Fibroblast of lung (primary cell): ENCODE data around the gene CCDC92. TPM values are rescaled to one million over a fixed set of nuclear protein-coding genes. Genes with fewer than 3 reads are reported as not detected.
A peak's percentile ranks its signal among the peaks of the same experiment; 100 is the strongest.

Experiments
- DNase-seq, 2 donors: peaks; one replicate each; pipeline versions ENCODE4 v3.0.0 to v3.0.0-alpha.2; 2010; ENCODE audit warnings: low read depth in 2 of 2
- H2AFZ ChIP-seq: 2 replicates; pipeline ENCODE4 v1.5.1; 2012; ENCODE audit warnings: low read length, control low read depth, inconsistent platforms
- H3K27ac ChIP-seq: 2 replicates; pipeline ENCODE4 v1.5.1; 2011; ENCODE audit warnings: low read length, control low read depth; ENCODE audit not compliant: insufficient read depth
- H3K27me3 ChIP-seq: 2 replicates; pipeline ENCODE4 v1.5.1; 2011; ENCODE audit warnings: mild to moderate bottlenecking, low read length; ENCODE audit not compliant: control insufficient read depth, insufficient read depth
- H3K36me3 ChIP-seq: 2 replicates; pipeline ENCODE4 v1.5.1; 2011; ENCODE audit warnings: low read length; ENCODE audit not compliant: control insufficient read depth, insufficient read depth
- H3K4me1 ChIP-seq: 2 replicates; pipeline ENCODE4 v1.5.1; 2011; ENCODE audit warnings: low read length; ENCODE audit not compliant: control insufficient read depth, insufficient read depth; ENCODE audit errors: extremely low read depth
- H3K4me2 ChIP-seq: 2 replicates; pipeline ENCODE4 v1.5.1; 2011; ENCODE audit warnings: low read length, control low read depth; ENCODE audit not compliant: insufficient read depth; ENCODE audit errors: extremely low read depth
- H3K4me3 ChIP-seq, 4 experiments: fragments of 200-600 bp in 1 of 4; sonication (generic) in 1 of 4; replicated peaks in 1 of 4; 2 replicates each; pipeline ENCODE4 v1.5.1; 2011 to 2016; ENCODE audit warnings: low read length in 4 of 4, low read depth in 3 of 4, mild to moderate bottlenecking in 3 of 4, control low read depth in 2 of 4, inconsistent platforms in 1 of 4, mixed read lengths in 1 of 4; ENCODE audit not compliant: insufficient read depth in 1 of 4; ENCODE audit errors: control extremely low read depth in 1 of 4
- H3K79me2 ChIP-seq: 2 replicates; pipeline ENCODE4 v1.5.1; 2012; ENCODE audit warnings: mild to moderate bottlenecking, low read length, inconsistent platforms; ENCODE audit not compliant: control insufficient read depth, insufficient read depth
- H3K9ac ChIP-seq: 2 replicates; pipeline ENCODE4 v1.5.1; 2011; ENCODE audit warnings: mild to moderate bottlenecking, low read length, control low read depth; ENCODE audit not compliant: insufficient read depth
- H3K9me3 ChIP-seq: 2 replicates; pipeline ENCODE4 v1.5.1; 2012; ENCODE audit warnings: low read depth, low read length; ENCODE audit not compliant: control insufficient read depth, insufficient read depth
- H4K20me1 ChIP-seq: 2 replicates; pipeline ENCODE4 v1.5.1; 2011; ENCODE audit warnings: low read length; ENCODE audit not compliant: control insufficient read depth, insufficient read depth; ENCODE audit errors: extremely low read depth
- CTCF ChIP-seq, 2 donors: IDR thresholded peaks in 1 of 2; conservative IDR thresholded peaks in 1 of 2; 1 replicate in 1 of 2; 2 replicates in 1 of 2; pipeline ENCODE4 v1.5.1; 2011 to 2012; ENCODE audit warnings: low read length in 2 of 2, control low read depth in 1 of 2, inconsistent platforms in 1 of 2, low read depth in 1 of 2, mild to moderate bottlenecking in 1 of 2
- EZH2 ChIP-seq: IDR thresholded peaks from 2 replicates; pipeline ENCODE4 v1.5.1; 2012; ENCODE audit warnings: low read length, control low read depth, mild to moderate bottlenecking; ENCODE audit errors: missing control alignments
- polyA plus RNA-seq, 2 donors: library from polyadenylated mRNA; depleted of rRNA in 1 of 2; stranded (reverse) in 1 of 2; unstranded in 1 of 2; fragments of >200 nt; gene quantifications; 2 replicates each; pipeline ENCODE4 v1.2.1, GENCODE V29; 2011 to 2012; ENCODE audit warnings: missing spikeins in 1 of 2
- total RNA-seq: library from RNA; depleted of rRNA; stranded (reverse); fragments of >200 nt; gene quantifications from 2 replicates; pipeline ENCODE4 v1.2.1, GENCODE V29; 2014

The CCDC92 gene
- total and polyA plus RNA-seq, 2 donors (not counting 1 experiment from before 2014, with no cell fraction given), result 13.2 to 42.3 TPM

- no peaks in the 10 kb centered on the region for H3K9me3 ChIP-seq
- H3K36me3 ChIP-seq, result peaks cover 2% of the 10 kb centered on the region
- no peaks in the 10 kb centered on the region for H4K20me1 ChIP-seq
- H3K4me1 ChIP-seq, result peaks cover 12% of the 10 kb centered on the region
- H3K27ac ChIP-seq, result no peak overlapping the region
- peak in 1 of 2 donors; percentile 39 for DNase-seq
- no peak overlapping the region for H3K9ac ChIP-seq
- no peak for TF ChIP-seq EZH2
- TF ChIP-seq CTCF (conservative IDR thresholded peaks at IDR 0.05 in 1 of 2, IDR thresholded peaks at IDR 0.05 in 1 of 2; ENCODE audit: low read depth in 1 of 2, low read length in 2 of 2), result no peak
- no peak overlapping the region for H3K4me3 ChIP-seq
- no peaks in the 10 kb centered on the region for H3K27me3 ChIP-seq
- no peak overlapping the region for H2AFZ ChIP-seq
- H3K79me2 ChIP-seq, result no peaks in the 10 kb centered on the region
- H3K4me2 ChIP-seq, result no peak overlapping the region
Measured at GRCh38 chr12:123998991-123999359, 26.3 kb upstream of the CCDC92 start.

GRCh38 chr12:123998344-123998990 is 25.8 kb upstream of the CCDC92 start:
- H3K4me3 ChIP-seq, result no peak overlapping the region
- TF ChIP-seq CTCF (conservative IDR thresholded peaks at IDR 0.05 in 1 of 2, IDR thresholded peaks at IDR 0.05 in 1 of 2; ENCODE audit: low read depth in 1 of 2, low read length in 2 of 2) (no peak), EZH2 (no peak)
- H4K20me1 ChIP-seq, result no peaks in the 10 kb centered on the region
- no peak overlapping the region for H2AFZ ChIP-seq
- no peaks in the 10 kb centered on the region for H3K27me3 ChIP-seq
- peaks cover 2% of the 10 kb centered on the region for H3K36me3 ChIP-seq
- no peak overlapping the region for H3K9ac ChIP-seq
- H3K9me3 ChIP-seq, result no peaks in the 10 kb centered on the region
- H3K4me2 ChIP-seq, result no peak overlapping the region
- peaks cover 12% of the 10 kb centered on the region for H3K4me1 ChIP-seq
- H3K27ac ChIP-seq, result no peak overlapping the region
- no peaks in the 10 kb centered on the region for H3K79me2 ChIP-seq
- peak in 1 of 2 donors; percentile 72 for DNase-seq

- Histone ChIP-seq H3K27me3 (no peaks in the 10 kb centered on the region), H2AFZ (no peak overlapping the region), H3K27ac (no peak overlapping the region), H3K79me2 (no peaks in the 10 kb centered on the region), H3K36me3 (peaks cover 2% of the 10 kb centered on the region), H3K9me3 (no peaks in the 10 kb centered on the region), H3K4me1 (peaks cover 12% of the 10 kb centered on the region), H3K4me3 (no peak overlapping the region), H3K9ac (no peak overlapping the region), H4K20me1 (no peaks in the 10 kb centered on the region), H3K4me2 (no peak overlapping the region)
- DNase-seq, result no peak
- TF ChIP-seq CTCF (conservative IDR thresholded peaks at IDR 0.05 in 1 of 2, IDR thresholded peaks at IDR 0.05 in 1 of 2; ENCODE audit: low read depth in 1 of 2, low read length in 2 of 2) (no peak), EZH2 (no peak)
Measured at GRCh38 chr12:123997908-123998307, 25.3 kb upstream of the CCDC92 start.
